Measurements from ENCODE around the gene ATP6V0D1.

- TF ChIP-seq EZH2 (IDR thresholded peaks at IDR 0.05; ENCODE audit: borderline replicate concordance, insufficient read depth, low read depth, low read length, poor library complexity, severe bottlenecking) (no peak), CTCF (IDR thresholded peaks at IDR 0.05) (no peak)
Measured at GRCh38 chr16:67425061-67425460, 55.9 kb downstream of the ATP6V0D1 start.
